ENCODE data around the gene DLG5. TPM values are rescaled to one million over a fixed set of nuclear protein-coding genes. Genes with fewer than 3 reads are reported as not detected.
A peak's percentile ranks its signal among the peaks of the same experiment; 100 is the strongest.

The DLG5 gene
- total RNA-seq (10 to 100 TPM; 41.0 to 78.1 (median 49.4) TPM), polyA plus RNA-seq (10 to 100 TPM in 1 of 3 donors, 1 to 10 TPM in 2; 6.0 to 20.3 (median 7.2) TPM)

DNA sequence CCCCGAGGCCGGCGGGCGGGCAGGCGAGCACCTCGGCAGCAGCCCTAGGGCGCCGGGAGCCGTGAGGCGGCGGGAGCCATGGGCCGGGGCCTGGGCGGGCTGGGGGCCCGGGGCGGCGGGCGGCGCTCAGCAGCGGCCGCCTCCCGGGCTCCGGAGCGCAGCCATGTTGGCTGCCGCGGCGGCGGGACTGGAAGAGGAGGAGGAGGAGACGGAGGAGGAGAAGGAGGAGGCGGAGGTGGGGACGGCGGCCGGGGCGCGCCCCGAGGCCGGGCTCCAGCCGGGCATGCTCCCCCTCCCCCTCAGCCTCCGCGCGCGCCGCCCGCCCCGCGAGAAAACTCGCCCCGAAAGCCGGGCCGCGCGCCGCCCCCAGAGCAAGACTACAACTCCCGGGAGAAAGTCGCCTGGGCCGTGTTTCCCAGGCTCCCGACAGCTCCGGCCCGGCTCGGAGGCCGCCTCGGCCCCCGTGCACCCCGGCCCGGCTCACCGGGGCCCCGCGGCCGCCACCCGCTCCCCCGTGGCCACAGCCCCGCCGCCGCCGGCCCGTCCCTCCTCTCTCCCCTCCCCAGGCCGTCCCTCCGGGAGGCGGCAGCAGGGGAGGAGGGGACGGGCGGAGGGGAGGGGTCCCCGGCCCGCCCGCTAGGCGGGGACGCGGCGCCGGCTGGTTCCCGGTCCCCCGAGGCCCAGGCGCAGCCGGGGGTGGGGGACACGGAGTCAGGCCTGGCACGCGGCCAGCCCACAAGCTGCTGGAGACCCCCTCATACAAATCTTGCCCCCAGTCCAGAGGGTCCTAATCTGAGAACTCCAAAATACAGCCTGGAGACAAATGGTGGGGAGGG lies at the start of gene DLG5:
Gene DLG5 (minus strand): TSS at position 190 of the 836 bp plus-strand sequence. CDS start 235 bp downstream, outside the sequence.
- 0 to 1% methylated on average over 95 of the region's 95 CpGs for WGBS, 2 donors
- TF ChIP-seq POLR2AphosphoS5 (IDR thresholded peaks at IDR 0.05) (peak; percentile 0 to 88 (median 80)), CTCF (IDR thresholded peaks at IDR 0.05) (no peak), POLR2A (IDR thresholded peaks at IDR 0.05) (no peak)
- peak within 1 kb of the TSS; percentile 88 to 95 (median 91) for H3K27ac ChIP-seq
- H3K36me3 ChIP-seq = no peaks in the 10 kb centered on the region
- peaks cover 0 to 54% (median 42%) of the 10 kb centered on the region in 4 donors for H3K4me1 ChIP-seq
- H3K4me3 ChIP-seq = peak within 1 kb of the TSS; percentile 64 to 87 (median 74)
- H3K27me3 ChIP-seq = no peaks in the 10 kb centered on the region
- intact Hi-C loops (cut with DNase I) = loop anchor here (2.0 to 5.0 kb wide), 3 partner anchors 42 to 101 kb away; partner anchors contain the start of gene POLR3A
- DNase-seq = peak; percentile 92
- no peaks in the 10 kb centered on the region for H3K9me3 ChIP-seq

DNA sequence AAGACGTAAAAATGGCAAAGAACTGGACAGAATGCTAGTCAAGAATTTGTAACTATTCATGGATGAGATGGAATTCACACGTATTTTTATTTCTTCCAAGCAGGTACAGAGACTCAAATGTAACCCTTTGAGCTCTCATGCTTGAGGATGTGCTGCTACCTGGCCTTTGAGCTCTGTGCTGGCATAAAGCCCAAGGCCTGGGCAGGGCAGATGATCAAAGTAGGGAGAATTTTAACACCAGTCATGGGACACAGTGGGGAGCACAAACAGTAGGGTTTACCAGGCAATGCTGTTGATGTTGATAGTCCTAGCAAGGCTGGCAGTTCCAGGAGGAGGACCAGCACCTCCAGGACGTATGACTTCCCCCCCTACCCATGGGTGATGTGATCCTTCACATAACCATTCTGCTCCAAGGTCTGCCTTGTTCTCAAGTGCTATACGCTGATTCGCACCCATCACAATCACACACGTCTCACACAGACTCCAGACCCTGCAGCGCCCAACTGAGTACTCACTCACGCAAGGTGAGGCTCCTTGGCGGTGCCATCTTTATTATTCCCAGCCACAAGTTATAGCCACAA lies 48.6 kb upstream of the DLG5 start:
- DNase-seq = peak; percentile 65
- intact Hi-C loops (cut with DNase I) = loop anchor here (10.0 kb wide), 1 partner anchor 100 kb away; no protein-coding TSS in a partner anchor
- peak overlapping the region; percentile 79 to 93 (median 90) for H3K27ac ChIP-seq
- TF ChIP-seq POLR2AphosphoS5 (IDR thresholded peaks at IDR 0.05) = no peak
- TF ChIP-seq EP300 (IDR thresholded peaks at IDR 0.05) = peak in 1 of 4 donors; percentile 4
- 68 to 85% methylated on average over 9 of the region's 9 CpGs for WGBS, 2 donors
- no peak overlapping the region for H3K4me3 ChIP-seq
- peaks cover 0 to 48% (median 41%) of the 10 kb centered on the region in 4 donors for H3K4me1 ChIP-seq
- no peaks in the 10 kb centered on the region for H3K27me3 ChIP-seq
- H3K36me3 ChIP-seq = peaks cover 11 to 37% (median 26%) of the 10 kb centered on the region in 4 donors
- no peaks in the 10 kb centered on the region for H3K9me3 ChIP-seq

DNA sequence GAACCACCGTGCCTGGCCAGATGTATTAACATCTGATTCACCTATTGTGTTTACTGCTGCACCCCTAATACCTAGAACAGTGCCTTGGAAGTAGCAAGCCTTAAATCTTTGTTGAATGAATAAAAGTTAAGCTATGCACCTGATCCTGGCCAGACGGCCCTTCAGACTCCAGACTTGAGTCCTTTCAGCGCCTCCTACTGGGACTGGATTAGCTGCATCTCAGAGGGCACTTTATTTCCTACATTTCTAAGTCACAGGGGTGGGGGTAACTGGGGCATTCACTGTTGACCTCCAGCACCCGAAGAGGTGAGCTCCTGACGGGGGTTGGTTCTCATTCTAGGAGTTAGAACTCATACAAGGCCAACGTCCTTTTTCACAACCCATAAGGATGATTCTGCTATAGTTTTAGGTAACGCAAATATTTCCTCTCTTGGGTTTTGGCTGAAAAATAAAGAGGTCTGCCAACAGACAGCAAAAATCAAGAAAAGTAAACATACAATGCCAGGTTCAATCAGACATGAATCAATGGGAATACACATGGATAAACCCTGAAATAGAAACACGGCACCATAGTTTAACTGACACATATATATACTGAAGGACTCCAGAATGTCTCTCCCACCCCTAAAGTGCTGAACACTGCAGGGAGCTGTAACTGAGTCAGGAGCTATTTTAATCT lies 48.0 kb upstream of the DLG5 start:
- peak overlapping the region; percentile 79 to 93 (median 90) for H3K27ac ChIP-seq
- H3K4me3 ChIP-seq = no peak overlapping the region
- peak; percentile 76 for DNase-seq
- H3K9me3 ChIP-seq = no peaks in the 10 kb centered on the region
- WGBS, 2 donors = 72 to 81% methylated on average over 8 of the region's 8 CpGs
- H3K4me1 ChIP-seq = peaks cover 0 to 53% (median 47%) of the 10 kb centered on the region in 4 donors
- H3K36me3 ChIP-seq = peaks cover 4 to 31% (median 20%) of the 10 kb centered on the region in 4 donors
- intact Hi-C loops (cut with DNase I) = loop anchor here (10.0 kb wide), 1 partner anchor 100 kb away; no protein-coding TSS in a partner anchor
- no peaks in the 10 kb centered on the region for H3K27me3 ChIP-seq
- peak in 2 of 4 donors; percentile 21 to 38 for TF ChIP-seq POLR2AphosphoS5 (IDR thresholded peaks at IDR 0.05)
- TF ChIP-seq CTCF (IDR thresholded peaks at IDR 0.05) = peak; percentile 35 to 48 (median 38)
- no peak for TF ChIP-seq EP300 (IDR thresholded peaks at IDR 0.05)
- TF ChIP-seq POLR2A (IDR thresholded peaks at IDR 0.05) = no peak

DNA sequence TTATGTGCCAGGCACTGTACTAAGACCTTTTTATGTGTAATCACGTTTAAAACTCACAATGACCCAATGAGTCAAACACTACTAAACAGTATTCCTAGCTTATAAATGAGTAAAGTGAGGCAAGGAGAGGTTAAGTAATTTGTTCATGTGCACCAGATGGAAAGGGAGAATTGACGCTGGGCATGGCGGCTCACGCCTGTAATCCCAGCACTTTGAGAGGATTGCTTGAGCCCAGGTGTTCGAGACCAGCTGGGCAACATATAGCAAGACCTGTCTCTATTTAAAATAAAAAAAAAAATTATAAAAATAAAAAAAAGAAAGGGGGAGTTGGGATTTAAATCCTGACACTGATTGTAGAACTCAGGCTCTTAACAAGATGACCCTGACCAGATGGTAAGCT lies 46.7 kb upstream of the DLG5 start:
- H3K4me1 ChIP-seq = peaks cover 0 to 64% (median 57%) of the 10 kb centered on the region in 4 donors
- no peak overlapping the region for H3K4me3 ChIP-seq
- H3K9me3 ChIP-seq = no peaks in the 10 kb centered on the region
- H3K36me3 ChIP-seq = peaks cover 4 to 18% (median 12%) of the 10 kb centered on the region in 4 donors
- WGBS, 2 donors = 90% methylated on average over 5 of the region's 5 CpGs
- peak overlapping the region; percentile 79 to 93 (median 90) for H3K27ac ChIP-seq
- no peak for DNase-seq
- no peak for TF ChIP-seq POLR2A (IDR thresholded peaks at IDR 0.05)
- TF ChIP-seq EP300 (IDR thresholded peaks at IDR 0.05) = no peak
- no peak for TF ChIP-seq POLR2AphosphoS5 (IDR thresholded peaks at IDR 0.05)
- TF ChIP-seq CTCF (IDR thresholded peaks at IDR 0.05) = no peak
- no peaks in the 10 kb centered on the region for H3K27me3 ChIP-seq
- intact Hi-C loops (cut with DNase I) = loop anchor here (10.0 kb wide), 1 partner anchor 98 kb away; no protein-coding TSS in a partner anchor
